ENCODE results near the gene KRT15.

DNA sequence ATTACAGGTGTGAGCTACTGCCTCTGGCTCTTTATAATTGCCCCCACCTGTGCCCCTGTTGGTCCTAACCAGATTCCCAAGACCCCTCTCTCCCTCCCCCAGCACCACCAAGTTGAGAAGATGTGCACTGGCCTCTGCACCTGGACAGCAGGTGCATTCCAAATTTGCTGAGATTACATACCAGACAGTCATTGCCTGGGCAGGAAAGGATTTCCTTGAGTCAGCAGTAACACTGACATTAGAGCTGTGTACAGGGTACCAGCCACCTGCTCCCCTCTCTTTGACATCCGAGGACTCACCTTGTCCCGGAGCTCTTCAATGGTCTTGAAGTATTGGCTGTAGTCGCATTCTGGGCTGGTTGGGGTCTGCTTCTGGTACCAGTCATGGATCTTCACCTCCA, 659 bp downstream of the KRT15 start:
- TF ChIP-seq POLR2AphosphoS5 (IDR thresholded peaks at IDR 0.05; ENCODE audit: low read depth, low read length), result no peak
- no peak for TF ChIP-seq SIN3A (IDR thresholded peaks at IDR 0.05; ENCODE audit: borderline replicate concordance, insufficient read depth, low read length)
- TF ChIP-seq TAF1 (IDR thresholded peaks at IDR 0.05; ENCODE audit: borderline replicate concordance, insufficient read depth, low read length), result no peak
- TF ChIP-seq, protein P1, sequence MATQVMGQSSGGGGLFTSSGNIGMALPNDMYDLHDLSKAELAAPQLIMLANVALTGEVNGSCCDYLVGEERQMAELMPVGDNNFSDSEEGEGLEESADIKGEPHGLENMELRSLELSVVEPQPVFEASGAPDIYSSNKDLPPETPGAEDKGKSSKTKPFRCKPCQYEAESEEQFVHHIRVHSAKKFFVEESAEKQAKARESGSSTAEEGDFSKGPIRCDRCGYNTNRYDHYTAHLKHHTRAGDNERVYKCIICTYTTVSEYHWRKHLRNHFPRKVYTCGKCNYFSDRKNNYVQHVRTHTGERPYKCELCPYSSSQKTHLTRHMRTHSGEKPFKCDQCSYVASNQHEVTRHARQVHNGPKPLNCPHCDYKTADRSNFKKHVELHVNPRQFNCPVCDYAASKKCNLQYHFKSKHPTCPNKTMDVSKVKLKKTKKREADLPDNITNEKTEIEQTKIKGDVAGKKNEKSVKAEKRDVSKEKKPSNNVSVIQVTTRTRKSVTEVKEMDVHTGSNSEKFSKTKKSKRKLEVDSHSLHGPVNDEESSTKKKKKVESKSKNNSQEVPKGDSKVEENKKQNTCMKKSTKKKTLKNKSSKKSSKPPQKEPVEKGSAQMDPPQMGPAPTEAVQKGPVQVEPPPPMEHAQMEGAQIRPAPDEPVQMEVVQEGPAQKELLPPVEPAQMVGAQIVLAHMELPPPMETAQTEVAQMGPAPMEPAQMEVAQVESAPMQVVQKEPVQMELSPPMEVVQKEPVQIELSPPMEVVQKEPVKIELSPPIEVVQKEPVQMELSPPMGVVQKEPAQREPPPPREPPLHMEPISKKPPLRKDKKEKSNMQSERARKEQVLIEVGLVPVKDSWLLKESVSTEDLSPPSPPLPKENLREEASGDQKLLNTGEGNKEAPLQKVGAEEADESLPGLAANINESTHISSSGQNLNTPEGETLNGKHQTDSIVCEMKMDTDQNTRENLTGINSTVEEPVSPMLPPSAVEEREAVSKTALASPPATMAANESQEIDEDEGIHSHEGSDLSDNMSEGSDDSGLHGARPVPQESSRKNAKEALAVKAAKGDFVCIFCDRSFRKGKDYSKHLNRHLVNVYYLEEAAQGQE (IDR thresholded peaks at IDR 0.05; ENCODE audit: insufficient read depth in 1 of 2, low read depth in 2 of 2, low read length in 2 of 2), result no peak

Data from PFSK-1 (cell line).